Tibial nerve (tissue), 4 donors: Measurements from ENCODE around the gene RSPH1.

Experiments used
- CTCF ChIP-seq, 5 experiments: fragments of 200-600 bp in 3 of 5; fragments of 450-650 bp in 2 of 5; sonication (generic) in 3 of 5; IDR thresholded peaks; one replicate each; pipeline ENCODE4 v1.5.1; 2016 to 2019; ENCODE audit warnings: antibody characterized with exemption in 5 of 5, mild to moderate bottlenecking in 3 of 5, moderate library complexity in 2 of 5
- EP300 ChIP-seq, 2 donors: sonication (generic); formaldehyde crosslinking; IDR thresholded peaks; one replicate each; pipeline ENCODE4 v1.6.1; 2017; ENCODE audit warnings: antibody characterized with exemption in 2 of 2, mild to moderate bottlenecking in 1 of 2

- TF ChIP-seq CTCF (IDR thresholded peaks at IDR 0.05) = no peak
- no peak for TF ChIP-seq EP300 (IDR thresholded peaks at IDR 0.05)
These were observed 70.4 kb downstream of the RSPH1 start for GRCh38 chr21:42425591-42425990.
